IMR-90 (cell line): ENCODE measurements around the gene DHCR24. TPM values are rescaled to one million over a fixed set of nuclear protein-coding genes. Genes with fewer than 3 reads are reported as not detected.

Experiments used
- ATAC-seq: fragments of 200-7000 bp; cut with Tn5 transposase; 2 replicates; pipeline ENCODE4 v1.9.1; 2020; ENCODE audit warnings: low read depth, mild to moderate bottlenecking, moderate library complexity
- BruUV-seq: library from RNA; stranded (reverse); fragments of 400-500 nt; replicated peaks from 2 replicates; lab custom pipeline; 2021; lab: Mats Ljungman, UMichigan
- CTCF ChIA-PET: fragments of 300-600 bp; formaldehyde crosslinking; extraction: SDS; loops from one replicate; lab custom pipeline; 2021; ENCODE audit warnings: antibody characterized with exemption; lab: Yijun Ruan, JAX
- POLR2A ChIA-PET: fragments of 300-600 bp; sonication (Branson Sonifier 250); formaldehyde crosslinking; loops from one replicate; lab custom pipeline; 2022; ENCODE audit warnings: antibody characterized with exemption; ENCODE audit not compliant: unreplicated experiment; lab: Charles Lee
- DNase-seq: peaks from one replicate; pipeline ENCODE4 v3.0.0; 2013
- H2AFZ ChIP-seq: replicated peaks from 2 replicates; pipeline ENCODE3; 2013; ENCODE audit warnings: low read length, mild to moderate bottlenecking; ENCODE audit not compliant: poor library complexity
- H2AK5ac ChIP-seq: 2 replicates; pipeline ENCODE4 v1.6.1; 2013; ENCODE audit warnings: low read depth, low read length, inconsistent platforms
- H2AK9ac ChIP-seq: replicated peaks from 2 replicates; pipeline ENCODE3; 2013; ENCODE audit warnings: mild to moderate bottlenecking, low read depth, low read length, moderate library complexity; ENCODE audit not compliant: poor library complexity
- H2BK120ac ChIP-seq: 2 replicates; pipeline ENCODE4 v1.6.1; 2013; ENCODE audit warnings: low read depth, low read length, inconsistent platforms
- H2BK15ac ChIP-seq: 3 replicates; pipeline ENCODE4 v1.6.1; 2013; ENCODE audit warnings: low read depth, low read length, inconsistent platforms
- H2BK20ac ChIP-seq: 2 replicates; pipeline ENCODE4 v1.6.1; 2013; ENCODE audit warnings: low read depth, mild to moderate bottlenecking, inconsistent platforms, low read length, moderate library complexity
- H2BK5ac ChIP-seq: 2 replicates; pipeline ENCODE4 v1.6.1; 2013; ENCODE audit warnings: mild to moderate bottlenecking, low read depth, low read length, inconsistent platforms; ENCODE audit not compliant: poor library complexity, severe bottlenecking
- H3K14ac ChIP-seq: replicated peaks from 2 replicates; pipeline ENCODE4 v1.6.1; 2013; ENCODE audit warnings: low read depth, low read length, inconsistent platforms
- H3K18ac ChIP-seq: 2 replicates; pipeline ENCODE4 v1.6.1; 2013; ENCODE audit warnings: low read depth, low read length, control low read depth
- H3K23ac ChIP-seq: 2 replicates; pipeline ENCODE4 v1.6.1; 2013; ENCODE audit warnings: low read depth, low read length, inconsistent platforms
- H3K27ac ChIP-seq: 2 replicates; pipeline ENCODE4 v1.5.1; 2013; ENCODE audit warnings: mild to moderate bottlenecking, control low read depth, low read length; ENCODE audit not compliant: insufficient read depth
- H3K27me3 ChIP-seq: 2 replicates; pipeline ENCODE4 v1.6.1; 2013; ENCODE audit warnings: low read length; ENCODE audit not compliant: control insufficient read depth, insufficient read depth
- H3K36me3 ChIP-seq: 2 replicates; pipeline ENCODE4 v1.6.1; 2013; ENCODE audit warnings: low read length, mixed read lengths; ENCODE audit not compliant: control insufficient read depth, insufficient read depth
- H3K4ac ChIP-seq: 2 replicates; pipeline ENCODE4 v1.6.1; 2013; ENCODE audit warnings: low read depth, low read length, inconsistent platforms
- H3K4me1 ChIP-seq: 2 replicates; pipeline ENCODE4 v1.6.1; 2013; ENCODE audit warnings: low read length, mixed read lengths; ENCODE audit not compliant: control insufficient read depth, insufficient read depth
- H3K4me2 ChIP-seq: 2 replicates; pipeline ENCODE4 v1.6.1; 2013; ENCODE audit warnings: low read depth, mild to moderate bottlenecking, control low read depth, low read length, moderate library complexity
- H3K4me3 ChIP-seq: 2 replicates; pipeline ENCODE4 v1.5.1; 2013; ENCODE audit warnings: low read depth, mild to moderate bottlenecking, control low read depth, low read length, moderate library complexity; ENCODE audit not compliant: insufficient read depth
- H3K56ac ChIP-seq: 2 replicates; pipeline ENCODE4 v1.6.1; 2013; ENCODE audit warnings: low read length, inconsistent platforms; ENCODE audit not compliant: insufficient read depth; ENCODE audit errors: extremely low read depth
- H3K79me1 ChIP-seq, 2 experiments: 2 replicates each; pipeline ENCODE4 v1.6.1; 2013; ENCODE audit warnings: low read length in 2 of 2, inconsistent platforms in 1 of 2, low read depth in 1 of 2
- H3K9ac ChIP-seq: 2 replicates; pipeline ENCODE4 v1.6.1; 2013; ENCODE audit warnings: low read depth, low read length, control low read depth
- H3K9me1 ChIP-seq: 2 replicates; pipeline ENCODE4 v1.6.1; 2013; ENCODE audit warnings: low read length, inconsistent platforms; ENCODE audit not compliant: insufficient read depth
- H3K9me3 ChIP-seq: 2 replicates; pipeline ENCODE4 v1.6.1; 2013; ENCODE audit warnings: low read length; ENCODE audit not compliant: control insufficient read depth, insufficient read depth
- H4K20me1 ChIP-seq: 2 replicates; pipeline ENCODE4 v1.6.1; 2013; ENCODE audit warnings: low read length, inconsistent platforms; ENCODE audit not compliant: insufficient read depth
- H4K5ac ChIP-seq: 2 replicates; pipeline ENCODE4 v1.6.1; 2013; ENCODE audit warnings: mild to moderate bottlenecking, low read depth, low read length, control low read depth
- H4K8ac ChIP-seq, 2 experiments: 2 replicates each; pipeline ENCODE4 v1.6.1; 2013; ENCODE audit warnings: low read depth in 2 of 2, low read length in 2 of 2, control low read depth in 1 of 2, inconsistent platforms in 1 of 2
- H4K91ac ChIP-seq: 2 replicates; pipeline ENCODE4 v1.6.1; 2013; ENCODE audit warnings: low read depth, low read length, inconsistent platforms; ENCODE audit not compliant: insufficient read depth
- BHLHE40 ChIP-seq: fragments of 150-350 bp; IDR thresholded peaks from 2 replicates; pipeline ENCODE4 v1.6.1; 2016; ENCODE audit warnings: mild to moderate bottlenecking, low read depth, low read length
- CEBPB ChIP-seq: IDR thresholded peaks from 2 replicates; pipeline ENCODE4 v1.6.1; 2012; ENCODE audit warnings: low read depth, low read length, improper control_type of control experiment
- CHD1 ChIP-seq: IDR thresholded peaks from 2 replicates; pipeline ENCODE4 v1.6.1; 2012; ENCODE audit warnings: low read depth, low read length, improper control_type of control experiment
- FOS ChIP-seq: fragments of 150-350 bp; IDR thresholded peaks from 2 replicates; pipeline ENCODE4 v1.6.1; 2016; ENCODE audit warnings: low read depth, low read length
- MAFK ChIP-seq: IDR thresholded peaks from 2 replicates; pipeline ENCODE4 v1.6.1; 2012; ENCODE audit warnings: low read depth, low read length, improper control_type of control experiment
- MAZ ChIP-seq: IDR thresholded peaks from 2 replicates; pipeline ENCODE4 v1.6.1; 2012; ENCODE audit warnings: low read depth, mild to moderate bottlenecking, low read length, improper control_type of control experiment, moderate library complexity, borderline replicate concordance
- MXI1 ChIP-seq: IDR thresholded peaks from 2 replicates; pipeline ENCODE4 v1.6.1; 2012; ENCODE audit warnings: low read depth, mild to moderate bottlenecking, low read length, moderate library complexity, borderline replicate concordance
- NFE2L2 ChIP-seq: fragments of 150-350 bp; IDR thresholded peaks from 2 replicates; pipeline ENCODE4 v1.6.1; 2016; ENCODE audit warnings: low read depth, mild to moderate bottlenecking, low read length
- POLR2A ChIP-seq: IDR thresholded peaks from 2 replicates; pipeline ENCODE4 v1.6.1; 2012; ENCODE audit warnings: mild to moderate bottlenecking, low read depth, low read length
- RAD21 ChIP-seq: IDR thresholded peaks from 2 replicates; pipeline ENCODE4 v1.6.1; 2012; ENCODE audit warnings: low read length, improper control_type of control experiment
- RCOR1 ChIP-seq: IDR thresholded peaks from 2 replicates; pipeline ENCODE4 v1.6.1; 2012; ENCODE audit warnings: mild to moderate bottlenecking, low read length, improper control_type of control experiment; ENCODE audit not compliant: insufficient replicate concordance
- RFX5 ChIP-seq: IDR thresholded peaks from 2 replicates; pipeline ENCODE4 v1.8.0; 2012; ENCODE audit warnings: low read depth, mild to moderate bottlenecking, low read length, moderate library complexity
- SMC3 ChIP-seq: fragments of 150-350 bp; IDR thresholded peaks from 2 replicates; pipeline ENCODE4 v1.6.1; 2016; ENCODE audit warnings: low read depth, mild to moderate bottlenecking, antibody characterized with exemption, low read length, moderate library complexity
- WGBS, 2 experiments: methylation state at CpG; one replicate each; pipeline versions ENCODE4 v1.1.5 to v1.1.7; 2013; ENCODE audit warnings: missing lambda C conversion rate in 2 of 2; ENCODE audit not compliant: insufficient read length in 1 of 2; ENCODE audit errors: extremely low coverage in 2 of 2; 5-methylcytosine and 5-hydroxymethylcytosine counted together
- dilution Hi-C: fragments of 300-500 bp; cut with HindIII; formaldehyde crosslinking; loops from one replicate; pipeline ENCODE4 v1.14.3; 2018; ENCODE audit warnings: low sequenced_read_pairs; ENCODE audit not compliant: unreplicated experiment
- in situ Hi-C: fragments of 300-500 bp; cut with MboI; formaldehyde crosslinking; loops from 3 replicates; pipeline ENCODE4 v1.14.3; 2019; ENCODE audit warnings: low sequenced_read_pairs, inconsistent platforms, mixed read lengths
- intact Hi-C: fragments of 100-400 bp; cut with micrococcal nuclease; formaldehyde crosslinking; loops from 2 replicates; pipeline ENCODE4 v1.10.0; 2022
- polyA plus RNA-seq, 3 experiments: library from polyadenylated mRNA; depleted of rRNA; stranded (reverse); fragments of >200 nt; gene quantifications; 2 replicates each; pipeline ENCODE4 v1.2.3, GENCODE V29; 2012; ENCODE audit warnings: low replicate concordance in 1 of 3
- total RNA-seq: library from RNA; depleted of rRNA; stranded (reverse); fragments of >200 nt; gene quantifications from 2 replicates; pipeline ENCODE4 v1.2.3, GENCODE V29; 2012
- TF ChIP-seq, protein P1 (sequence below): conservative IDR thresholded peaks from 2 replicates; pipeline ENCODE4 v1.5.1; 2012; ENCODE audit warnings: mild to moderate bottlenecking, low read depth, low read length, improper control_type of control experiment
- TF ChIP-seq, protein P2 (sequence below): fragments of 150-350 bp; IDR thresholded peaks from 2 replicates; pipeline ENCODE4 v1.6.1; 2016; ENCODE audit warnings: low read depth, mild to moderate bottlenecking, low read length, moderate library complexity, borderline replicate concordance
- TF ChIP-seq, protein P3 (sequence below): fragments of 150-350 bp; IDR thresholded peaks from 2 replicates; pipeline ENCODE4 v1.6.1; 2017; ENCODE audit warnings: mild to moderate bottlenecking, antibody characterized with exemption, low read length, low read depth

Gene DHCR24
- total and polyA plus RNA-seq, 2 of the 4 experiments (the other 2 are of a cell fraction) = 130 to 194 TPM

DNA sequence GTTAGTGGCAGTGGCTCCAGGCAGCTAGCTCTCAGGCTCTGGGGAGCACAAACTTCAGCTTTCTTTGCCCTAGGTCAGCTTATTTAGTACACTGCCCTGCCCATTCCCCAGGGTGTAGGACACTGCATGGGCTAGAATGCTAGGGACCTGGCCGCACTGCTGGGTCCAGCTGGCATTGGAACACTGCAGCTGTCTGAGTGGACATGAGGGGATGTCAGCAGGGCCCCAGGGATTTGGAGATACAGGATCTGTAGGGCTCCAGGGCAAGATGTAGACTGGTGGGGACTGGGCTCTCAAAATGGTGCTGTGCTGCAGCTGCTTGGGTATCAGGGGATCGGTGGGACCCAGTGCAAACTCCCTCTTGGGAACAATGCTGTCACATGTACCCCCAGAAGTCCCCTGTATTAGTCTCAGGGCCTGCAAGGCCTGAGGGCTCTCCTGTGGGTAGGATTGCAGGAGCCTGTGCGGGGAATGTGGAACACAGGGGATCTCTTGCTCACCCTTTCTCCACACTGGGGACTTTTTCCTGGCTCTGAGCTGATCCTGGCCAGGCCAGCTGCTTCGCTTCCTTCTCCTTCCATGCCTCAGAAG lies 60.7 kb downstream of the DHCR24 start:
- Histone ChIP-seq H2BK15ac (no peak overlapping the region), H3K56ac (no peak overlapping the region), H2BK120ac (no peak overlapping the region), H2AK9ac (no peak overlapping the region), H2AK5ac (no peak overlapping the region), H4K91ac (no peak overlapping the region), H4K20me1 (no peaks in the 10 kb centered on the region), H3K36me3 (no peaks in the 10 kb centered on the region), H3K4ac (no peak overlapping the region), H4K5ac (no peak overlapping the region), H2BK5ac (no peak overlapping the region), H3K18ac (no peak overlapping the region), H3K27me3 (peaks cover 17% of the 10 kb centered on the region), H3K9me3 (peaks cover 19% of the 10 kb centered on the region), H3K27ac (no peak overlapping the region), H3K4me3 (no peak overlapping the region), H3K14ac (no peak overlapping the region), H3K23ac (no peak overlapping the region), H3K4me2 (no peak overlapping the region), H2AFZ (no peak overlapping the region), H3K9ac (no peak overlapping the region), H3K79me1 (no peaks in the 10 kb centered on the region), H4K8ac (no peak overlapping the region), H3K4me1 (no peaks in the 10 kb centered on the region), H2BK20ac (no peak overlapping the region), H3K9me1 (no peaks in the 10 kb centered on the region)
- DNase-seq (no peak), ATAC-seq (no peak)
- BruUV-seq = no TSS peak
- ChIA-PET POLR2A (no interaction called here), CTCF (no interaction called here)
- in situ Hi-C loops (no loop called here), dilution Hi-C loops (no loop called here), intact Hi-C loops (no loop called here)
- WGBS, 2 experiments = no CpG with 5 or more reads among the region's 4 CpGs
- TF ChIP-seq NFE2L2 = no peak
- TF ChIP-seq RAD21 = no peak
- no peak for TF ChIP-seq CEBPB
- TF ChIP-seq CHD1 = no peak
- no peak for TF ChIP-seq RCOR1
- TF ChIP-seq MAFK = no peak
- TF ChIP-seq BHLHE40 = no peak
- no peak for TF ChIP-seq RFX5
- TF ChIP-seq, protein P1, sequence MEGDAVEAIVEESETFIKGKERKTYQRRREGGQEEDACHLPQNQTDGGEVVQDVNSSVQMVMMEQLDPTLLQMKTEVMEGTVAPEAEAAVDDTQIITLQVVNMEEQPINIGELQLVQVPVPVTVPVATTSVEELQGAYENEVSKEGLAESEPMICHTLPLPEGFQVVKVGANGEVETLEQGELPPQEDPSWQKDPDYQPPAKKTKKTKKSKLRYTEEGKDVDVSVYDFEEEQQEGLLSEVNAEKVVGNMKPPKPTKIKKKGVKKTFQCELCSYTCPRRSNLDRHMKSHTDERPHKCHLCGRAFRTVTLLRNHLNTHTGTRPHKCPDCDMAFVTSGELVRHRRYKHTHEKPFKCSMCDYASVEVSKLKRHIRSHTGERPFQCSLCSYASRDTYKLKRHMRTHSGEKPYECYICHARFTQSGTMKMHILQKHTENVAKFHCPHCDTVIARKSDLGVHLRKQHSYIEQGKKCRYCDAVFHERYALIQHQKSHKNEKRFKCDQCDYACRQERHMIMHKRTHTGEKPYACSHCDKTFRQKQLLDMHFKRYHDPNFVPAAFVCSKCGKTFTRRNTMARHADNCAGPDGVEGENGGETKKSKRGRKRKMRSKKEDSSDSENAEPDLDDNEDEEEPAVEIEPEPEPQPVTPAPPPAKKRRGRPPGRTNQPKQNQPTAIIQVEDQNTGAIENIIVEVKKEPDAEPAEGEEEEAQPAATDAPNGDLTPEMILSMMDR = no peak
- no peak for TF ChIP-seq POLR2A
- TF ChIP-seq, protein P2, sequence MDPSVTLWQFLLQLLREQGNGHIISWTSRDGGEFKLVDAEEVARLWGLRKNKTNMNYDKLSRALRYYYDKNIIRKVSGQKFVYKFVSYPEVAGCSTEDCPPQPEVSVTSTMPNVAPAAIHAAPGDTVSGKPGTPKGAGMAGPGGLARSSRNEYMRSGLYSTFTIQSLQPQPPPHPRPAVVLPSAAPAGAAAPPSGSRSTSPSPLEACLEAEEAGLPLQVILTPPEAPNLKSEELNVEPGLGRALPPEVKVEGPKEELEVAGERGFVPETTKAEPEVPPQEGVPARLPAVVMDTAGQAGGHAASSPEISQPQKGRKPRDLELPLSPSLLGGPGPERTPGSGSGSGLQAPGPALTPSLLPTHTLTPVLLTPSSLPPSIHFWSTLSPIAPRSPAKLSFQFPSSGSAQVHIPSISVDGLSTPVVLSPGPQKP = no peak
- TF ChIP-seq, protein P3, sequence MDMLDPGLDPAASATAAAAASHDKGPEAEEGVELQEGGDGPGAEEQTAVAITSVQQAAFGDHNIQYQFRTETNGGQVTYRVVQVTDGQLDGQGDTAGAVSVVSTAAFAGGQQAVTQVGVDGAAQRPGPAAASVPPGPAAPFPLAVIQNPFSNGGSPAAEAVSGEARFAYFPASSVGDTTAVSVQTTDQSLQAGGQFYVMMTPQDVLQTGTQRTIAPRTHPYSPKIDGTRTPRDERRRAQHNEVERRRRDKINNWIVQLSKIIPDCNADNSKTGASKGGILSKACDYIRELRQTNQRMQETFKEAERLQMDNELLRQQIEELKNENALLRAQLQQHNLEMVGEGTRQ = no peak
- no peak for TF ChIP-seq FOS
- no peak for TF ChIP-seq MAZ
- TF ChIP-seq SMC3 = no peak
- TF ChIP-seq MXI1 = no peak
